Measurements from ENCODE around the gene ADSL.

The ADSL gene

GRCh38 chr22:40328546-40329456 is 17.5 kb upstream of the ADSL start:
- DNase-seq = no peak

DNA sequence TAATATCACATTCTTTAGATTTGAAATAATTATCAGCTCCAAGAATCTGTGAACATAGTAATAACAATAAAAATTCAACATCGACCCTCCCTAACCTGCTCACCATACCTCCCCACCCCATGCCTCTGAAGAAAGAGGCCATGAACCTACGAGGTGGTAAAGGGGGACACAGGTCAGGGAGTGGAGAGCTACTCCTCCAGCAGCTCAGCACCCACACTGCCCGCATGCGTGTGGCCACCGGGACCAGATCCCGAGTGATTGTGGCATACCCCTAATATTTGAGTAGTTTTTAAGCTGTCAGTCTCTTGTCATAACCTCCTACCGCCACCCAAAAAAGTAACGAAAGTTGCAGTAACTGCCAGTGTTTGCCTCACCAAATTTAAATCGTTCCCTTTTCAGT is 16.8 kb upstream of the ADSL start:
- DNase-seq = no peak

- no peak for DNase-seq
Measured at GRCh38 chr22:40330086-40330485, 16.2 kb upstream of the ADSL start.

DNA sequence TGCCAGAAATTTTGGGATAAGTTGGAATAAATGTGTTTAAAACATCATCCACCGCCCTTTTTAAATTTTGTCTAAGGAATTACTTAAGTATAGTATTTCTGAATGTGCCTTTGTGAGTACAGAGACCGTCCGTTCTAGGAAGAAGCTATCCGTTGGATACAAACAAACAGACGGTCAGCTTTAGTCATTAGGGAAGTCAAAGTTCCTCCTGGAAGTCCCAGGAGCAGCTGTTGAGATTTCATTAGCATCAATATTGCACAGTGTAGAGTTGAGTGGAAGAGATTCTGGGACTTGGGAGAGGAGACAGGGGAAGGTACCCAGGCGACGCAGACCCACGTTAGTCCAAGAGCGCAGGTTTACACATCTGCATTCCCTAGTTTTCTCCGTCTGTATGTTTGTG is 15.7 kb upstream of the ADSL start:
- no peak for DNase-seq

- DNase-seq = no peak
Measured at GRCh38 chr22:40331706-40332105, 14.6 kb upstream of the ADSL start.

DNA sequence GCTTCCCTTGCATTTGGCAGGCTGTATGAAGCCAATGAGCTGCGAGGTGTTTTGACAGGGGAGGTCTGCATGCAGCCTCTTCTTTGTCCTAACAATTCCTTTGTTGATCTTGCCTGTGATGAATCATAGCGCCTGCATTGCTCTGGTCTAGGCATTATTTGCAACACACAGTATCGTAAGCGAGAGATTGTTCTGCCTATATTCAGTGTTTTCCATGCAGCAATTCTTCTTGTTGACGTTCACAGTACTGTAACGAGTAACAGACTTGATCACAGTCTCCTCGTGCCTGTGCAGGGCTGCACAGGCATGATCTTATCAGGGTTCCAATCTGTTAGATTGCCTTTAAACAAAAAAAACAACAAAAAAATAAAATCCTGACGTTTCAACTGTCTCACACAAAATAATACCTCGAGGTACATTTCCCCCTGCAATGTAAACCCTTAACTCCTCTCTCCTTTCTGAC is 13.9 kb upstream of the ADSL start:
- DNase-seq = peak; percentile 51

DNA sequence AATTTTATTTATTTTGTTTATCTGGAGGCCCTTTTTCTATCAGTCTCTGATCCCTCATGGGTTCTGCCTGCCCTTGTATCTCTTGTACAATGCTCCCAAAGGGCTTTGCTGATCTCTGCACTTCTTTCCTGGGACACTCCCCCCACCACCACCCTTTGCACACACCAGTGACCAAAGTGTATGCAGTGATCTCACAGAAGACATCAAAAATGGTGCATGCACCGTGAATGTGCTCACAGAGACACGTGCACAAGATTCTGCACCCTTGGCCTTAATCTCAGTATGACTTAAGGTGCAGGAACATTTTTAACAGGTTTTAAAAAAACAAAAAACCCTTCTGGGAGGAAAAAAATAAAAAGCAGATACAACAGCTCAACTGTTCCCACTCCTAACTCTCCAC is 12.2 kb upstream of the ADSL start:
- DNase-seq = no peak

- DNase-seq = no peak
Measured at GRCh38 chr22:40334899-40335298, 11.4 kb upstream of the ADSL start.

DNA sequence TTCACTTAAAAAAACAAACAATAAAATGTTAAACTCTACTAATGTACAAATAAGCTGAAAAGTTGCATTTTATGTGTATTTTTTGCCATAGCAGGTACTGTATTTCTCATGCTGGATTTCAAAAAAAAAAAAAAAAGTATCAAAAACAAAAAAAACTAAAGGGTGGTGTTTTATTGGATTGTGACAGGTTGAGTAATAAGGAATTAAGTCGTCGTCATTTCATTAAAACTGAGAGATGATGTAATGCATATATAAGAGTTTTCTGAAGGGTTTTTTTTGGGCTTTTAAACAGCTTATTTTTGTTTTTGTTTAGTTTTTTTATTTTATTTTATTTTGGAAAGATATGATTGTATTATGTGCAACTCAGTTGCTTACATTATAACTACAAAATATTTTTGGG is 10.9 kb upstream of the ADSL start:
- no peak for DNase-seq

DNA sequence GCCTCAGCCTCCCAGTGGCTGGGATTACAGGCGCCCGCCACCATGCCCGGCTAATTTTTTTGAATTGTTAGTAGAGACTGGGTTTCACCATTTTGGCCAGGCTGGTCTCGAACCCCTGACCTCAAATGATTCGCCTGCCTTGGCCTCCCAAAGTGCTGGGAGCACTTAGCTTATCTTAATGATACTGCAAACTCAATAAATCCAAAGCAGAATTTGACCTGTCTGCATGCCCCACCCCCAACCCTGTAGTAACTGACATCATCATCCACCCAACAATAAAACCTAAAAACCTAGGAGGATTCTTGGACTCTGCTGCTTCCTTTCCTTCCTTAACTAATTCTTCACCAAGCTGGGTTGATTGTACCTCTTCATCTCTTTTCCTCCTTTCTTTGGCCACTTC is 6.3 kb upstream of the ADSL start:
- no peak for DNase-seq

- no peak for DNase-seq
Measured at GRCh38 chr22:40341604-40342003, 4.7 kb upstream of the ADSL start.

DNA sequence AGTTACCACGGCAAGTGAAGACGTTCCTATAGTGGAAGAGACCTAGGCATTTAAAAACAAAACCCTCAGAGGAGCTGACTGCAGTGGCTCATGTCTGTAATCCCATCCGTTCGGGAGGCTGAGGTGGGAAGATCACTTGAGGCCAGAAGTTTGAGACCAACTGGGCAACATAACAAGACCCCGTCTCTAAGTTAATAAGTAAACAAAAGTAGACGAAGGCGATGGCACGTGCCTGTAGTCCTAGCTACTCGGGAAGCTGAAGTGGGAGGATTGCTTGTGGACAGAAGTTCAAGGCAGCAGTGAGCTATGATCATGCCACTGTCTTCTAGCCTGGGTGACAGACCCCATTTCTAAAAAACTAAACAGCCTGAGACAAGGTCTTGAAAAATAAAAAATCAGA is 3.8 kb upstream of the ADSL start:
- DNase-seq = no peak

GRCh38 chr22:40345271-40345670 is 1.0 kb upstream of the ADSL start:
- peak; percentile 21 for DNase-seq

DNA sequence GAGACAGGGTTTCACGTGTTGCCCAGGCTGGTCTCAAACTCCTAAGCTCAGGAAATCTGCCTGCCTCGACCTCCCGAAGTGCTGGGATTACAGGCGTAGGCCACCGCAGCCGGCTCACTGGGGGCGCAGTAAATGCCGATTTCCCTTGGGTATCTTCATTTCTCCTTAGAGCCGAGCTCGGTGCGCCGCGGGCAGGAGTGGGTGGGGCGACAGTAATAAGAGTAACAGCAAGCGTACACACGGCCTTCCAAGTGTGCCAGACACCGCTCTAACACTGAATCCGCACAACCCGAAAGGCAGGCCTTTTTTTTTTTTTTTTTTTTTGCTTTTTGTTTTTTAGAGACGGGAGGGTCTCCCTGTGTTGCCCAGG is 500 bp upstream of the ADSL start:
- DNase-seq = peak; percentile 39

- no peak for DNase-seq
Measured at GRCh38 chr22:40347300-40347699, 1.0 kb downstream of the ADSL start.

DNA sequence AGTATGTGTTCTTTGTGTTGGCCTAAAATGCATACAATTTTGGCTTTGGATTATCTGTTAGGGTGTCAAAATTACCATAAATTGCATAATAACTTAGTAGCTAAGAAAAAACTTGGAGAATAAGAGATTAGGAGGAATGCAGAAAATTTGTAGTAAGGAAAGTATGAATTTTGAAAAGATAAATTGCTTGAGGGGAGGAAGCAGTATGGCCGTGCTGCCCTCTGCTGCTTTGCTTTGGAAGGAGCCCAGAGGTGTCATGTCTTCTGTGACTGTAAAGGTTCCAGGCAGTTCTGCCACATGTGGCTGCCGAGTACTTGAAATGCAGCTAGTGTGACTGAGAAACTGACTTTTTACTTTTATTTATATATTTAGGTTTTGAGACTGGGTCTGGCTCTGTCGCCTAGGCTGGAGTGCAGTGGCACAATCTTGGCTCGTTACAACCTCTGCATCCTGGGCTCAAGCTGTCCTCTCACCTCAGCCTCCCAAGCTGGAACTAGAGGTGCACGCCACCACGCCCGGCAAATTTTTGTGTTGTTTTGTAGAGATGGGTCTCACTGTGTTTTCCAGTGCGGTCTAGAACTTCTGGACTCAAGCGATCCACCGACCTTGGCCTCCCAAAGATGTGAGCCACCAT is 1.8 kb downstream of the ADSL start:
- peak; percentile 54 for DNase-seq

GRCh38 chr22:40352763-40353162 is 6.5 kb downstream of the ADSL start:
- DNase-seq = no peak

DNA sequence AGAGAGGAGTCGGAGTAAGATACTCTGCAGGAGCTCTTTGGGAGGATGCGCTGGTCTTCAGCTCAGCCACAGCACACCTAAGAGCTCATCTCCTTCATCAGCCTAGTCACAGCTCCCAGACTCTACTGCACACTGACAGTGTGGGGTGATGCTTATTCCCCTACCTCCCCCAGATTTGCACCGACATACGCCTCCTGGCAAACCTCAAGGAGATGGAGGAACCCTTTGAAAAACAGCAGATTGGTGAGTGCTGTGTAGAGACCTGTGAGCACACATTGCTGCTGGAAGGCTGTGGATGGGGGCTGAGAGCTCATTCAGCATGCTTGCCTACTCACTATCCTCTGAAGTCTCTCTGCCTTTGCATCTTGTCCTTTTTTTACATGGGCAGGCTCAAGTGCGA is 14.8 kb downstream of the ADSL start:
- DNase-seq = no peak

DNA sequence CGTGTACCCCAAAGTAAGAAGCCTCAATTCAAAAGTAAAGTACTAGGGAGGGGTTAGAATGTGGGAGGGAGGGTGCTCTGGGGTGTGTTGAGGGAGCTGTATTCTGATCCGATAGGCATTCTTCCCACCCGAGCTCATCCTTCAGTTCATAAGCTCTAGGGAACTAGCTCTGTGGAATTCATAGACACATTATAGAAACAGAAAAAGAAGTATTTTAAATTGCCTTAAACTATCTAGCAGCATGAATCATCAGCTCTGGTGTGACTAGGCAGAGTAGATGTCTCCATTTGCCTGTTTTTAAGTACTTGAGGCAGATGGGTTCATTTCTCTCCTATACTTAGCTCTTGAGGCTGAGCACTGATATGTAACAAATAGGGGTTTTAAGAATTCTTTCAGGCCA is 16.8 kb downstream of the ADSL start:
- peak; percentile 81 for DNase-seq

DNA sequence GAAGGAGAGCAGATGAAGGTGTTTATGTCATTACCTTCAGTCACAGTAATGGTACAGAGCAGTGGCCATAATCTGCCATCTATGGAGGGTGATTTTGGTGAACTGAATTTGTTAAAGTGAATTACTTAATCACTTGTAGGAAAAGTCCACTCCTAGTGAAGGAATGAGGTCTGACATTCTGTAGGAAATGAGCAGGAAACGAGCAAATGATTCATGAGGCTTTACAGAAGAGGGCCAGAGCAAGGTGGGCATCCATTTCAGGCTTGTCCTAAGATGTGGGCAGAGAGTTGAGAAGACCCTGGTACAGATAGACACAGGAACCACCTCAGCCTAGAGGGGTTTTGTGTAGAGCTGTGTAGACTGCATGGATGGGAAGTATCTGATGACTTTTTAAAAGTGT is 18.1 kb downstream of the ADSL start:
- DNase-seq = no peak

GRCh38 chr22:40366068-40366467 is 19.8 kb downstream of the ADSL start:
- DNase-seq = no peak

- no peak for DNase-seq
Measured at GRCh38 chr22:40367342-40367741, 21.0 kb downstream of the ADSL start.

DNA sequence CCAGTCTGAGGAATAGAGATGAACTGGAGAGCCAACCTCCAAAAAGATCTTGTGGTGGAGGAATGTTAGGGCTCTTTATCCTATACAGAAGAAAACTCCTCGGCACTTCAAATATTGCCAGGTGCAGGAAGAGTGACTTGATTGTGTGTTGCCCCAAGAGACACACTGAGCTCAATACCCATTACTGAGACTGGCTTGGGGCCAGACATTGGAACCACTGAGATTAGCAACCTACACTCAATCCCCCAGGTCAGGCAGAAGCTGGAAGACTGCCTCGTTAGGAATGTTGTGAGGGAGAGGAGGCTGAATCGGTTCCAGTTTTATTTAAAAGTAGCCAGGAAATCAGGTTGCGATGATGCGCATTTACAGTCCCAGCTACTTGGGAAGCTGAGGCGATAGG is 21.7 kb downstream of the ADSL start:
- DNase-seq = no peak

GRCh38 chr22:40368836-40369235 is 22.5 kb downstream of the ADSL start:
- DNase-seq = no peak

GRCh38 chr22:40374567-40374966 is 28.3 kb downstream of the ADSL start:
- DNase-seq = no peak
